Immature natural killer cell (primary cell): Measurements from ENCODE around the gene TMCC3. TPM values are rescaled to one million over a fixed set of nuclear protein-coding genes. Genes with fewer than 3 reads are reported as not detected.
"Not testable (repeated sequence)": the region's sequence is repeated elsewhere in the genome, so short reads cannot be mapped to it uniquely, and the experiment has no call there.

ENCODE experiments used
- DNase-seq, 3 donors: peaks; one replicate each; pipeline ENCODE4 v3.0.0; 2022; ENCODE audit warnings: mixed read lengths in 1 of 3
- H3K27ac Mint-ChIP-seq, 6 donors: one replicate each; pipeline ENCODE4 v1.8.0; 2020; ENCODE audit warnings: mixed read lengths in 6 of 6, mild to moderate bottlenecking in 5 of 6, inconsistent platforms in 4 of 6, moderate library complexity in 3 of 6
- H3K27me3 Mint-ChIP-seq, 3 donors: one replicate each; pipeline ENCODE4 v1.8.0; 2020 to 2021; ENCODE audit warnings: low read depth in 3 of 3, mild to moderate bottlenecking in 3 of 3, mixed read lengths in 3 of 3, moderate library complexity in 3 of 3, inconsistent platforms in 1 of 3
- H3K36me3 Mint-ChIP-seq, 3 donors: one replicate each; pipeline ENCODE4 v1.8.0; 2020; ENCODE audit warnings: mixed read lengths in 3 of 3, inconsistent platforms in 2 of 3, mild to moderate bottlenecking in 2 of 3
- H3K4me1 Mint-ChIP-seq, 2 donors: one replicate each; pipeline ENCODE4 v1.8.0; 2020; ENCODE audit warnings: inconsistent platforms in 2 of 2, mild to moderate bottlenecking in 2 of 2, mixed read lengths in 2 of 2, moderate library complexity in 1 of 2
- H3K4me3 Mint-ChIP-seq, 5 donors: one replicate each; pipeline ENCODE4 v1.8.0; 2020; ENCODE audit warnings: mild to moderate bottlenecking in 5 of 5, mixed read lengths in 5 of 5, inconsistent platforms in 3 of 5, moderate library complexity in 3 of 5
- H3K9me3 Mint-ChIP-seq, 6 donors: one replicate each; pipeline ENCODE4 v1.8.0; 2020; ENCODE audit warnings: mild to moderate bottlenecking in 6 of 6, mixed read lengths in 6 of 6, inconsistent platforms in 4 of 6, moderate library complexity in 3 of 6
- polyA plus RNA-seq, 3 donors: library from polyadenylated mRNA; unstranded; fragments of 300-500 nt; fragmentation: Illumina TruSeq; gene quantifications; one replicate each; pipeline ENCODE4 v1.2.3, GENCODE V29; 2021

The TMCC3 gene
- polyA plus RNA-seq, 3 donors from 2014 or later, result 12.4 to 19.2 (median 15.2) TPM

DNA sequence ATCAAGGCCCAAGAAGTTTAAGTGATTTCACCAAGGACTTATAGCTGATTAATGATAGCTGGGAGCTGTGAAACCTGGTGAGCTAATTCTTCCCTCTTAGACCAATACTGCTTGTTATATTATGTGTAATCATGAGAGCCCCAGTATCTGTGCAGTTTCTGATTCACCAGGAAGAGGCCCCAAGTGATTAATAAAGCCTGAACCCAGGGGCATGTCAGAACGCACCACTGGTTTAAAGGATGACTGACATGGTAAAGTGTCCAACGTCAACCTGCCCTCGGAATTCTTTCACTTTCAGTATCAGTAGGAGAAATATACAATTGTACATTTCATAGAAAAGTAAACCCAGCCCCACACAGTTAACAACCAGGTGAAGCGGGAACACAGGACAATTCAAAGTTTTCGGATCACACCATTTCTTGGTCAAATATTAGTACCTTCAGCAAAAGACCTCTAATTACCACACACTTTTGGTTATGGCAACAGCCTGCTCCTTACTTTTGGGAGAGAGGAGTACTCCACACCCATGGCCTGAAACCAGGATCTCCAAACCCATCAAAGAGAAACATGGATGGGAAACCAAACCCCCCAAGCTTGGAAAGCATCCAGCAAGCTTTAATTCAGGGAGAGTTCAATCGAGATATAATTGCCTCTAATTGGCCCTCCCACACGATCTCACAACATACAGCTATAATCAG is 28.5 kb downstream of the TMCC3 start:
- Mint-ChIP-seq H3K36me3 (peaks cover 0 to 11% (median 0%) of the 10 kb centered on the region in 3 donors), H3K4me3 (peak overlapping the region; percentile 71 to 91 (median 78)), H3K27ac (peak overlapping the region; percentile 87 to 94 (median 92)), H3K9me3 (no peaks in the 10 kb centered on the region), H3K4me1 (peaks cover 27 to 39% of the 10 kb centered on the region in 2 donors), H3K27me3 (no peaks in the 10 kb centered on the region)
- peak; percentile 48 to 60 (median 53) for DNase-seq

DNA sequence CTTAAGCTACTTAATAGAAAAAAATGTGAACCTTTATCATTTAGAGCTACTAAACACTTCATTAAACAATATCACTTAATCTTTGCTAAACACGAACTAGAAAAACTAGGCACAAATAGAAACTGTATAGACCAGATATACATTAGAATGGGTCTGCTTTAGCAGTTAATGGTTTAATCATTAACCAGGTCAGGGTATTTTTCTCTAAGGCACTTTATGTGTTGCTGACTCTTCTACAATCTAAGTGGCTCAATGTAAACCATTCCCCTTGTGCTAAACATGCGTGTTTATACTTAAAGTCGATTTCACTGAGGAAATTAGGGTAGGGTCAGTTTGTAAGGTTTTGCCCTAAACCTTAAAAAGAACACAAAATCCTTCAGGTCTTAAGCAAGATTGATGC is 29.7 kb downstream of the TMCC3 start:
- Mint-ChIP-seq H3K36me3 (peaks cover 0 to 4% (median 0%) of the 10 kb centered on the region in 3 donors), H3K27ac (peak overlapping the region in 2 of 6 donors; percentile 89 to 91), H3K4me1 (peaks cover 27 to 32% of the 10 kb centered on the region in 2 donors), H3K4me3 (no peak overlapping the region), H3K27me3 (no peaks in the 10 kb centered on the region), H3K9me3 (no peaks in the 10 kb centered on the region)
- DNase-seq, result no peak

DNA sequence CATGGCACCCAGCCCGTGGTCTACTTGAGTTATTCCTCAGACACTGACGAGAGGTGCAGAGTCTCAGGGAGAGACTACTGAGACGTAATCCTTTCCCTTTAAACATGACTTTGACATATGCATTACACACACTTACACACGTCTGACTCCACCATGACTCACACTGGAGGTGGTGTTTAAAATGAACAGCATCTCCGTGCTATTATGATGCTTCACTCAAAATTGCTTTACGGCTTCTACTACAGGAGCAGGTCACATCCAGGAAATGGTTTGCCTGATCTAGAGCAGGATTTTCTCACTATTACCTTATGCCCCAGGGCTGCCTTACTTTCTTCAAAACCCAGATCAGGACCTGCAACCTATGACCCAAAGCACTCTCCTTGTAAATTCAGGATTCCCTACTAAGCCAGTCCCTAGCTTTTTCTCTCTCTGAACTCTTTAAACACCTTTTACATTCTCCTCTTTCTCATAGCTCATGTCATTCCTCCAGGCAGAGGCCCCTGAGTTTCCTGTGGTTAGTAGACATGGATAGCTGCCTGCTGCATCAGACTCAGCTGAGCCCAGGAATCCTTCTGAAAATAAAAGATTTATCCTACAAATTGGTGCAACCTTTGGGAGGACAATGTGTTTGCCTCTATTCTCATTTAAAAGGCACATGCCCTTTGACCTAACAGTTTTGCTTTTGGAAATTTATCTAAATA is 31.2 kb downstream of the TMCC3 start:
- Mint-ChIP-seq H3K4me1 (peaks cover 27 to 34% of the 10 kb centered on the region in 2 donors), H3K36me3 (peaks cover 0 to 3% (median 0%) of the 10 kb centered on the region in 3 donors), H3K4me3 (no peak overlapping the region), H3K9me3 (no peaks in the 10 kb centered on the region), H3K27ac (peak overlapping the region in 2 of 6 donors; percentile 9 to 40), H3K27me3 (no peaks in the 10 kb centered on the region)
- peak in 1 of 3 donors; percentile 11 for DNase-seq

DNA sequence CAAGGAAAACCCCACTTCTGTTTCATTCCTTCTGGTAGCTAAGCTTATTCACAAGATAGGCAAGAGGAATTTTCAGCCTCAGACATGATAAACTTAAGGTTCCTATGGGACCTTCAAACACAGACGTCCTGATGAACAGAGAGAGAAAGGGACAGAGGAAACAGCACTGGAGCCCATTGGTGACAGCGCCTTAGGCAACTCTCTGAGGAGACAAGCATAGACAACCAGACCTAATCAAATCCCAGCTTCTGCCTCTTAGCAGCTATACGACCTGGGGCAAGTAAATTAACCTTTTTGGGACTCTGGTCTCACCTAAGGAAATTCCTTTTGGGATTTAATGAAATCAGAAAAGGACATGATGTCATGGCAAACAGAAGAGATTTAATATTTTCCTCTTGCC is 33.3 kb downstream of the TMCC3 start:
- no peaks in the 10 kb centered on the region for H3K36me3 Mint-ChIP-seq
- no peak overlapping the region for H3K4me3 Mint-ChIP-seq
- H3K9me3 Mint-ChIP-seq, result no peaks in the 10 kb centered on the region
- no peaks in the 10 kb centered on the region for H3K27me3 Mint-ChIP-seq
- H3K4me1 Mint-ChIP-seq, result peaks cover 19 to 26% of the 10 kb centered on the region in 2 donors
- H3K27ac Mint-ChIP-seq, result no peak overlapping the region
- DNase-seq, result no peak

DNA sequence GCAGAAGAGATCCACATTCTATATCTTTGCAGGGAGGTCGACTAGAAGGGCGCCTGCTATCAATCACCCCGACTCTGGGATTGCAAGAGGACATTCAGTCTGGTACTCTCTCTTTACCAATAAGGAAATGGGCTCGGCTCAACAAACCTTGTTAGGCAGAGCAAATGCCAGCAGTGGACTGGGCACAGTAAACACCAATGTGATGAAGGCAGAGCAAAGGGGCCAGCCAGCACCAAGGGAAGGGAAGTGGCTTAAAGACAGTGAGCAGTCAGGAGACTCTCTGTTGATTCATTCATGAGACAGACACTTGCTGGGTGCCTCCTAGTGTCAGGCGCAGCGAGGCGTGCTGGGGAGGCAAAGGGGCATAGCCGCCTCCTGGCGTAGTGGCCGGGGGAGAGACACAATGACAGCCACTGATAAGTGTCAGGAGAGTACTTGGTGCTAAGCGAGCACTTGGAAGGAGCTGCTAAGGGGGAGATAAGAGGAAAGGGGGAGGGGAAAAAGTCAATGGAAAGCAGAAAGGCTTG is 34.1 kb downstream of the TMCC3 start:
- no peaks in the 10 kb centered on the region for H3K36me3 Mint-ChIP-seq
- no peaks in the 10 kb centered on the region for H3K9me3 Mint-ChIP-seq
- DNase-seq, result no peak
- peaks cover 11 to 18% of the 10 kb centered on the region in 2 donors for H3K4me1 Mint-ChIP-seq
- no peaks in the 10 kb centered on the region for H3K27me3 Mint-ChIP-seq
- H3K4me3 Mint-ChIP-seq, result no peak overlapping the region
- no peak overlapping the region for H3K27ac Mint-ChIP-seq

DNA sequence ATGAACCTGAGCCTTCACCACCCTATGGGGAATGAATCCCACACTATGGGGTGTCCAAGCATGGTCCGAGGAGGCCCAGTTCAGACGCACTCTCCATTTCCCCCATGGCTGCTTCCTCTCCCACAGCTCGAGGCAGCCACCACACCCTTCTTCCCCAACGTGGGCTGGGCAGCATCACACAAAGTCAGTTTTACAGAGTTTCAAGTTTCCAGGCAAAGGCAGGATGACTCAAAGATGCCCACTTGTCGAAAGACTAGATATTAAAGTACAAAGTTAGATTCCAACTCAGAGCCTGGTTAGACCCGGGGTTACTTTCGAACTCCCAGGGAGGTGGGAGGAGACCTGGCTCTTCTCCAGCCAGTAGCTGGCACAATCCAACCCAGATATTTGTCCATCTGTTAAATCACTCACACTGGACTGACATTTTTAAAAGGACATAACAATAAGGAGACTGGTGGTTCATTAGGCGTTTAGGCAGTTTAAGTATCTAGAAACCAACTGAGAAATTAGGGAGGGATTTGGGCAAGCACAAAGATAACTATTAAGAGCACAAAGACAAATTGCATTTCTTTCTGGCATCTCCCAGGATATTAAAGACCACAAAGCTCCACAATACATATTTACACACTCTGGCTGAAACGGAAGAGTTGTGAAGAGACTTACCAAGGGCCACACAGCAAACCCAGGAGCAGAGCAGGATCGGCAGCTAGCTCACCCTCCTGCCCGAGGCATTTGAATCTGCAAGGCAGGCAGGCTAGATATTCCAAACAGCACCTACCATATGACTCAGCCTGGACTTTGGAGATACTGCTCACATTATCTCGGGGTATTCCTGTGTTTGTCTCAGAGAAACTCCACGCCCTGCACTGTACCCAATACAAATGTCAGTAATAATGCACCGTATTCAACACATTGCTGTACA is 34.8 kb downstream of the TMCC3 start:
- Mint-ChIP-seq H3K36me3 (no peaks in the 10 kb centered on the region), H3K4me3 (peak overlapping the region in 2 of 5 donors; percentile 2 to 12), H3K9me3 (no peaks in the 10 kb centered on the region), H3K4me1 (peaks cover 6 to 13% of the 10 kb centered on the region in 2 donors), H3K27ac (peak overlapping the region in 3 of 6 donors; percentile 4 to 26 (median 14)), H3K27me3 (no peaks in the 10 kb centered on the region)
- DNase-seq, result no peak

DNA sequence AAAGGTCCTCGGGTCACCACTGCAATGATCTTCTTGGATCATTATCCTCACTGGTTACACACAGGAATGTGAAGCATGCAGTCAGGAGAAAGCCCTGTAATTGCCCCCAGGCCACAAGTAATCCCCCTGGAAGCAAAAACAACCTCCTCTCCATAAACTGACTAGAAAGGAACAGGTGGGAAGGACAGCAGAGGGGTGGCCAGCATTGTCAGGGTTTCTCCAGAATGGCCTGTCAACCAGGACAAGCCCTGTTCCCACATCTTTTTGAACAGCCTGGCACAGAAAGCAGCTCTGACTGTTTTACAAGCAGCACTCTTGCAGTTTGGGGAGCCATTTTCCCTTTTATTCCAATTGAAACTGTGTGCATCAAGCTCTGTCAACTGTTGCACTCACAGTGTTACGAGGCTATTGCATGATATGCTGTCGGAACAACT is 36.1 kb downstream of the TMCC3 start:
- Mint-ChIP-seq H3K4me1 (peaks cover 9 to 15% of the 10 kb centered on the region in 2 donors), H3K27me3 (no peaks in the 10 kb centered on the region), H3K4me3 (no peak overlapping the region), H3K27ac (no peak overlapping the region), H3K9me3 (no peaks in the 10 kb centered on the region), H3K36me3 (no peaks in the 10 kb centered on the region)
- DNase-seq, result no peak

DNA sequence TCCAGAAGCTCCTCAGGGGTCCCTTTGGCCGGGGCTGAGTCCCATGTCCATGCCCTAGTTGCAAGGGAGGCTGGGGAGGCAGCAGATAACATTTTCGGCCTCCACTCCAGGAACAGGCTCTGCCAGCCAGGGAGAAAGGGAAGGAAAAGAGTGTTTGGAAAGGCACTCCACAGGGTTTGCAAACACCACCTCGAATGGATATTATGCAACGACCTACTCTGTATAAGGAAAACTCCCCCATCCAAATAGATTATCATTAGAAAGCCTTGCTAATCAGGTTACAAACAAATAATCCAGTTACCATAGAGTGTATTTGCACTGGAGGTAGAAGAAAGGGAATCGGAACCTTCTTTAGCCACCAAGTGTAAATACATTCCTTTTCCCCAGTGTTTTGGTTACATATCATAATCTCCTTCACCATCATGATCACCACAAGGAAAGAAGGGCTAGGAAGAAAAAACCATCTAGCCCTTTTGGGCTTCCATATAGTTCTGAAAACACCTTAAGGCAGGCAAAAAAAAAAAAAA is 40.4 kb downstream of the TMCC3 start:
- H3K9me3 Mint-ChIP-seq, result peaks cover 4 to 19% (median 6%) of the 10 kb centered on the region in 6 donors
- no peak for DNase-seq
- H3K36me3 Mint-ChIP-seq, result peaks cover 14 to 20% (median 18%) of the 10 kb centered on the region in 3 donors
- H3K27ac Mint-ChIP-seq, result no peak overlapping the region
- peaks cover 0 to 2% (median 0%) of the 10 kb centered on the region in 3 donors for H3K27me3 Mint-ChIP-seq
- H3K4me1 Mint-ChIP-seq, result peaks cover 6 to 15% of the 10 kb centered on the region in 2 donors
- no peak overlapping the region for H3K4me3 Mint-ChIP-seq

DNA sequence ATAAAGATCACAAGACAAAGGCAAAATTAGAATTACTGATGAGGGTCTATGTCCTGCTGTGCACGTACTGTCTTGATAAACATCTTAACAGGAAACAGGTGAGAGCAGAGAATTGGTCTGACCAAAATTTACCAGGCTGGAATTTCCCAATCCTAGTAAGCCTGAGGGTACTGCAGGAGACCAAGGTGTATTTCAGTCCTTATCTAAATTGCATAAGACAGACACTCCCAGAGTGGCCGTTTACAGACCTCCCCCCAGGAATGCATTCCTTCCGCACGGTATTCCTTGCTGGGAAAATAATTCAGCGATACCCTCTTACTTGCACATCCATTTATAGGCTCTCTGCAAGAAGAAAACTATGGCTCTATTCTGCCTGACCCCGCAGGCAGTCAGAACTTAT is 43.5 kb downstream of the TMCC3 start:
- H3K27me3 Mint-ChIP-seq, H3K27ac Mint-ChIP-seq, H3K4me3 Mint-ChIP-seq, DNase-seq: not testable (repeated sequence)
- Mint-ChIP-seq H3K36me3 (peaks cover 17 to 20% (median 18%) of the 10 kb centered on the region in 3 donors), H3K9me3 (peaks cover 4 to 19% (median 6%) of the 10 kb centered on the region in 6 donors), H3K4me1 (peaks cover 24 to 29% of the 10 kb centered on the region in 2 donors)

DNA sequence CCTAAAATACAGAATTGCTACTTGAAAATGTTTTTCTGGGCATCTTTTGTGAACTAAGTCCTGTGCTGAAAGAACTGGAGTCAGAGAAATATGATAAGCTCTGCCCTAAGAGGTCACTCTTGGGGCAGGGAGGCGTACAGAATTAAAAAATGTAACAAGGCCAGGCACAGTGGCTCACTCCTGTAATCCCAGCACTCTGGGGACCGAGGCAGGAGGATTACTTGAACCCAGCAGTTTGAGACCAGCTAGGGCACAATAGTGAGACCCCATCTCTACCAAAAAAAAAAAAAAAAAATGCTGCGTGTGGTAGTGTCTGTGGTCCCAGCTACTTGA is 46.0 kb downstream of the TMCC3 start:
- peaks cover 4 to 19% (median 6%) of the 10 kb centered on the region in 6 donors for H3K9me3 Mint-ChIP-seq
- H3K36me3 Mint-ChIP-seq, result peaks cover 17 to 20% (median 18%) of the 10 kb centered on the region in 3 donors
- peaks cover 22 to 24% of the 10 kb centered on the region in 2 donors for H3K4me1 Mint-ChIP-seq
- H3K27ac Mint-ChIP-seq, result no peak overlapping the region
- DNase-seq, result no peak
- H3K4me3 Mint-ChIP-seq, result no peak overlapping the region
- peaks cover 0 to 2% (median 0%) of the 10 kb centered on the region in 3 donors for H3K27me3 Mint-ChIP-seq

DNA sequence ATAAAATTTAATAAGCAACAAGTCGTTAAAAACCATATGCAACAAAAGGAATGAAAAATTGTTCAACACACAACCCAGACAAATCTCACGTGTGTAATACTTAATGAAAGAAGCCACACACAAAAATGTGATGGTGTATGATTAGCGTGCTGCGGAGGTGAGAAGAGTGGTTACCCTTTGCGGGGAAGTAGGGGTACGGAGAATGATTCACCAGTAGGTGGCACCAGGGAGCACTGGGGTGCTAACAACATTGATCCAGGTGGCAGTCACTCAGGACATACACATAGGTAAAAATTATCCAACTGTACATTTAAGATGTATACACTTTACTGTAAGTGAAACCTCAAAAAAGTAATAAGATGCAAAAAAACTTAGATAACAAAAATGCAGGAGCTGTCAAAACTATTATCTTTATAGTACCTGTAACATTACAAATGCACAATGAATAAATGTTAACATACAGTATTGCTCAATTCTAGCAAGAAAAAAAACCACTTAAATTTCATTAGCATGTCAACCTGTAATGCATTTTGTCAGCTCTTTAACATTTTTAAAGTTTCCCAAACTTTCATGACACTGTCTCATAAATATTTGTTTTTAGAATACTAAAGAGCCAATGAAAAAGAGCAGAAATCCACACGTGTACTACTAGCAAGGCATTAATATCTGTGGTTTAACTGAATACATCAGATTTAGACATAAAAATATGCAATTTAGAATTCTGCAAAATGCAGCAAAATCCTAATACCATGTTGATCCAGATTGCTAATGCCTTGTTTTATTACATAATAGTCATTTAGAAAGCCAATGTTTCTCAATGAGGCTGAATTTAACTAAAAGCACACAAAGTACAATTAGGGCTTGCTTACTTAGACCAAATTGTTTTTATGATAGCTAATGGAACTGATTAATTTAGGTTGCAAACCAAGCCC is 46.7 kb downstream of the TMCC3 start:
- Mint-ChIP-seq H3K36me3 (peaks cover 17 to 20% (median 18%) of the 10 kb centered on the region in 3 donors), H3K27me3 (peaks cover 0 to 2% (median 0%) of the 10 kb centered on the region in 3 donors), H3K9me3 (peaks cover 4 to 19% (median 5%) of the 10 kb centered on the region in 6 donors), H3K4me3 (peak overlapping the region in 3 of 5 donors; percentile 22 to 46 (median 30)), H3K27ac (peak overlapping the region in 2 of 6 donors; percentile 33 to 37), H3K4me1 (peaks cover 19 to 21% of the 10 kb centered on the region in 2 donors)
- peak; percentile 66 to 73 (median 70) for DNase-seq

DNA sequence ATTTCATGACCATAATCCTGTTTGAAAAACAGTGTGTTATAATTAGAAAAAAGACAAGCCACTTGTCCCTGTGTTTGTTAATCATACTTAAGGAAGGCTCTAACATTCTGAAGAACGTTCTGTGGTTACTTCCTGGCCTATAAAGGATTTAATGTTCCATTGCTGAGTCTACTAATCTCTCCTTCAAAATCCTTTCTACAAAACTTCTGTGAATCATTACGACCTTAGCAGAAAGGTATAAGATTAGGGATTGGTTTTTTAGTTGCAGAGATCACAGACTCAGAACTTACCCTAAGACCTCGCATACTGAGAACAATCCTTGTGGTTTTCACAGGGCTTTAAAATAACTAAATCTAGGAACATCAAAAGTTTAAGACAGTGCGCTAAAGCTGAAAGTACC is 48.3 kb downstream of the TMCC3 start:
- peaks cover 12 to 17% (median 13%) of the 10 kb centered on the region in 3 donors for H3K36me3 Mint-ChIP-seq
- peak overlapping the region in 1 of 6 donors; percentile 19 for H3K27ac Mint-ChIP-seq
- no peak for DNase-seq
- H3K4me1 Mint-ChIP-seq, result peaks cover 17 to 19% of the 10 kb centered on the region in 2 donors
- H3K4me3 Mint-ChIP-seq, result no peak overlapping the region
- H3K9me3 Mint-ChIP-seq, result peaks cover 3 to 13% (median 5%) of the 10 kb centered on the region in 6 donors
- H3K27me3 Mint-ChIP-seq, result no peaks in the 10 kb centered on the region
